Breast epithelium (tissue), 4 donors: ENCODE results near the gene CCDC146. TPM values are rescaled to one million over a fixed set of nuclear protein-coding genes. Genes with fewer than 3 reads are reported as not detected.
"Not testable (repeated sequence)": the region's sequence is repeated elsewhere in the genome, so short reads cannot be mapped to it uniquely, and the experiment has no call there.

Source experiments
- DNase-seq, 2 donors: peaks; one replicate each; pipeline ENCODE4 v3.0.0-alpha.2; 2019; ENCODE audit warnings: low spot score in 2 of 2
- H3K27ac ChIP-seq, 2 donors: fragments of 200-600 bp; sonication (generic) in 1 of 2; one replicate each; pipeline ENCODE4 v1.5.1; 2016 to 2019; ENCODE audit warnings: mild to moderate bottlenecking in 1 of 2
- H3K27me3 ChIP-seq, 2 donors: fragments of 200-600 bp; sonication (generic) in 1 of 2; one replicate each; pipeline versions ENCODE4 v1.5.1 to v1.6.0; 2017 to 2019; ENCODE audit warnings: control low read depth in 1 of 2, mild to moderate bottlenecking in 1 of 2
- H3K36me3 ChIP-seq: fragments of 200-600 bp; one replicate; pipeline ENCODE4 v1.5.1; 2019
- H3K4me1 ChIP-seq, 2 donors: fragments of 200-600 bp; sonication (generic); one replicate each; pipeline ENCODE4 v1.5.1; 2016 to 2019; ENCODE audit warnings: control low read depth in 1 of 2
- H3K4me3 ChIP-seq, 3 donors: fragments of 200-600 bp; sonication (generic); 1 replicate in 2 of 3; 2 replicates in 1 of 3; pipeline ENCODE4 v1.5.1; 2016 to 2019; ENCODE audit warnings: mild to moderate bottlenecking in 3 of 3, moderate library complexity in 2 of 3
- H3K9me3 ChIP-seq, 2 donors: fragments of 200-600 bp; sonication (generic) in 1 of 2; one replicate each; pipeline ENCODE4 v1.5.1; 2016 to 2019; ENCODE audit warnings: control low read depth in 1 of 2
- POLR2A ChIP-seq: fragments of 450-650 bp; IDR thresholded peaks from one replicate; pipeline ENCODE4 v1.6.1; 2016; ENCODE audit warnings: antibody characterized with exemption, mild to moderate bottlenecking, moderate library complexity
- POLR2AphosphoS5 ChIP-seq, 3 donors: sonication (generic); formaldehyde crosslinking; IDR thresholded peaks; one replicate each; pipeline ENCODE4 v1.6.1; 2017; ENCODE audit warnings: antibody characterized with exemption in 3 of 3
- intact Hi-C: fragments of 100-400 bp; cut with DNase I; formaldehyde crosslinking; loops from one replicate; pipeline ENCODE4 v1.15.1; 2023; ENCODE audit warnings: low total_unique reads
- total RNA-seq, 3 donors: library from RNA; depleted of rRNA; stranded (reverse); fragments of >200 nt; gene quantifications; one replicate each; pipeline ENCODE4 v1.1.0, GENCODE V29; 2016
- TF ChIP-seq, protein P1 (sequence below), 3 donors: fragments of 450-650 bp; IDR thresholded peaks; one replicate each; pipeline ENCODE4 v1.5.1; 2016 to 2017; ENCODE audit warnings: antibody characterized with exemption in 3 of 3, mild to moderate bottlenecking in 3 of 3, moderate library complexity in 3 of 3

The CCDC146 gene
- total RNA-seq, 3 donors from 2014 or later = 11.5 to 17.7 (median 15.5) TPM

DNA sequence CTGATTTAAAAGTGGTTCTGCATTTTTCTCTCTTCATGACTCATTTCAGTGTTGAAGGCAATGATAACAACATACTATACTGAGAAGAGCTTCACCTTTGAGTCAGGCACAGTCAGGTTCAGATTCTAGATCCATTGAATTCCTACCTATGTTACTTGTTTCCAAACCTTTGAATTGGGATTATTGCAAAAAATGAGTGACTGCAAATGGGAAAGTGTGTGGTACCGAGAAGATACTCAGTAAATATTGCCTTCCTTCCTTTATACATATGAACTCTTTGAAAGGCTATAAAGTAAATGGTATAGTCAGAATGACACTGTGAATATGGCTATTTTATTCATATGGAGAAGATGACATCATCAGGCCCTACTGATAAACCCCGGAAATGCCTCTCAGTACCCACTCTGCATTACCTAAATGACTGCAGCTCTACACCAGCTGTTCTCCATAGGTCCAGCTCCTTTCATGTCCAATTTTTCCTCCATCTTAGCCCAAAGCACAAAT, 143.9 kb downstream of the CCDC146 start:
- Histone ChIP-seq H3K36me3 (no peaks in the 10 kb centered on the region), H3K27ac (no peak overlapping the region), H3K4me1 (no peaks in the 10 kb centered on the region), H3K9me3 (no peaks in the 10 kb centered on the region), H3K4me3 (no peak overlapping the region), H3K27me3 (no peaks in the 10 kb centered on the region)
- DNase-seq = no peak
- intact Hi-C loops = no loop called here
- TF ChIP-seq POLR2AphosphoS5 (IDR thresholded peaks at IDR 0.05) (no peak), POLR2A (no peak)
- TF ChIP-seq, protein P1, sequence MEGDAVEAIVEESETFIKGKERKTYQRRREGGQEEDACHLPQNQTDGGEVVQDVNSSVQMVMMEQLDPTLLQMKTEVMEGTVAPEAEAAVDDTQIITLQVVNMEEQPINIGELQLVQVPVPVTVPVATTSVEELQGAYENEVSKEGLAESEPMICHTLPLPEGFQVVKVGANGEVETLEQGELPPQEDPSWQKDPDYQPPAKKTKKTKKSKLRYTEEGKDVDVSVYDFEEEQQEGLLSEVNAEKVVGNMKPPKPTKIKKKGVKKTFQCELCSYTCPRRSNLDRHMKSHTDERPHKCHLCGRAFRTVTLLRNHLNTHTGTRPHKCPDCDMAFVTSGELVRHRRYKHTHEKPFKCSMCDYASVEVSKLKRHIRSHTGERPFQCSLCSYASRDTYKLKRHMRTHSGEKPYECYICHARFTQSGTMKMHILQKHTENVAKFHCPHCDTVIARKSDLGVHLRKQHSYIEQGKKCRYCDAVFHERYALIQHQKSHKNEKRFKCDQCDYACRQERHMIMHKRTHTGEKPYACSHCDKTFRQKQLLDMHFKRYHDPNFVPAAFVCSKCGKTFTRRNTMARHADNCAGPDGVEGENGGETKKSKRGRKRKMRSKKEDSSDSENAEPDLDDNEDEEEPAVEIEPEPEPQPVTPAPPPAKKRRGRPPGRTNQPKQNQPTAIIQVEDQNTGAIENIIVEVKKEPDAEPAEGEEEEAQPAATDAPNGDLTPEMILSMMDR (IDR thresholded peaks at IDR 0.05) = no peak

- DNase-seq = no peak
- TF ChIP-seq POLR2A = no peak
- TF ChIP-seq, protein P1 (IDR thresholded peaks at IDR 0.05) = no peak
- no peak for TF ChIP-seq POLR2AphosphoS5 (IDR thresholded peaks at IDR 0.05)
- intact Hi-C loops = no loop called here
Measured at GRCh38 chr7:77269360-77270093, 147.1 kb downstream of the CCDC146 start.

GRCh38 chr7:77270094-77270480, 147.7 kb downstream of the CCDC146 start:
- no peak for DNase-seq
- H3K4me3 ChIP-seq = no peak overlapping the region
- H3K27ac ChIP-seq = no peak overlapping the region
- H3K27me3 ChIP-seq = no peaks in the 10 kb centered on the region
- TF ChIP-seq POLR2A = no peak
- no peak for TF ChIP-seq POLR2AphosphoS5 (IDR thresholded peaks at IDR 0.05)
- TF ChIP-seq, protein P1 (IDR thresholded peaks at IDR 0.05) = no peak
- intact Hi-C loops = no loop called here
- no peaks in the 10 kb centered on the region for H3K36me3 ChIP-seq
- H3K4me1 ChIP-seq = no peaks in the 10 kb centered on the region
- no peaks in the 10 kb centered on the region for H3K9me3 ChIP-seq

More at GRCh38 chr7:77269360-77270093, 147.1 kb downstream of the CCDC146 start:
- Histone ChIP-seq H3K4me1 (no peaks in the 10 kb centered on the region), H3K9me3 (no peaks in the 10 kb centered on the region), H3K4me3 (no peak overlapping the region), H3K36me3 (no peaks in the 10 kb centered on the region), H3K27me3 (no peaks in the 10 kb centered on the region), H3K27ac (no peak overlapping the region)

GRCh38 chr7:77271766-77272165, 149.4 kb downstream of the CCDC146 start:
- no peak overlapping the region for H3K4me3 ChIP-seq
- intact Hi-C loops = no loop called here

DNA sequence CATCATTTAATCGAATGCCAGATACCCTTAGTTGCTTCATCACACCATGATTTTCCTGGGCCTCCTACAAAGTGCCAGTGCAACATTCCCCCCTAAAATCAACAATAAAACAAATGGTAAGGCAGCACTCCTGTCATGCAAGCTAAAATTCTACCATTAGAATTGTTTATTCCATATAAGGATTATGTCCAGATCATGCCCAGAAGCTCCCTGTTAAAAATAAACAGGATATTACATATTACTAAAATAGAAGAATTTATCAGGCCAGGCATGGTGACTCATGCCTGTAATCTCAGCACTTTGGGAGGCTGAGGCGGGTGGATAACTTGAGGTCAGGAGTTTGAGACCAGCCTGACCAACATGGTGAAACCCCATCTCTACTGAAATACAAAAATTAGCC, 153.2 kb downstream of the CCDC146 start:
- H3K27ac ChIP-seq, H3K36me3 ChIP-seq, DNase-seq, H3K4me1 ChIP-seq, H3K4me3 ChIP-seq, H3K9me3 ChIP-seq, intact Hi-C loops, H3K27me3 ChIP-seq: not testable (repeated sequence)

More at GRCh38 chr7:77271766-77272165, 149.4 kb downstream of the CCDC146 start:
- Histone ChIP-seq H3K9me3 (no peaks in the 10 kb centered on the region), H3K4me1 (no peaks in the 10 kb centered on the region), H3K27me3 (no peaks in the 10 kb centered on the region), H3K36me3 (no peaks in the 10 kb centered on the region), H3K27ac (no peak overlapping the region)
- TF ChIP-seq POLR2A (no peak), POLR2AphosphoS5 (IDR thresholded peaks at IDR 0.05) (no peak)
- TF ChIP-seq, protein P1 (IDR thresholded peaks at IDR 0.05) = no peak
- no peak for DNase-seq
